Right cardiac atrium (tissue), 5 donors: ENCODE results near the gene USP17L29. TPM values are rescaled to one million over a fixed set of nuclear protein-coding genes. Genes with fewer than 3 reads are reported as not detected.
A peak's percentile ranks its signal among the peaks of the same experiment; 100 is the strongest.
"Not testable (repeated sequence)": the region's sequence is repeated elsewhere in the genome, so short reads cannot be mapped to it uniquely, and the experiment has no call there.

ENCODE experiments used
- ATAC-seq, 2 donors: fragments of 200-7000 bp; cut with Tn5 transposase; one replicate each; pipeline versions ENCODE4 v1.8.0 to v1.9.1; 2020; ENCODE audit warnings: moderate library complexity in 2 of 2, mild to moderate bottlenecking in 1 of 2
- DNase-seq, 3 donors: peaks; one replicate each; pipeline ENCODE4 v3.0.0-alpha.2; 2020
- H3K27ac ChIP-seq: one replicate; pipeline ENCODE4 v1.5.1; 2013; ENCODE audit warnings: mild to moderate bottlenecking, low read length, control low read depth, moderate library complexity
- H3K27me3 ChIP-seq: one replicate; pipeline ENCODE4 v1.6.1; 2013; ENCODE audit not compliant: control insufficient read depth, insufficient read depth
- H3K4me1 ChIP-seq: one replicate; pipeline ENCODE4 v1.6.1; 2013; ENCODE audit warnings: low read length; ENCODE audit not compliant: control insufficient read depth, insufficient read depth
- H3K4me3 ChIP-seq: one replicate; pipeline ENCODE4 v1.5.1; 2013; ENCODE audit warnings: low read length, control low read depth
- H3K9me3 ChIP-seq: one replicate; pipeline ENCODE4 v1.6.1; 2013; ENCODE audit warnings: low read length; ENCODE audit not compliant: control insufficient read depth
- WGBS: extraction: QIAGEN DNeasy Blood & Tissue Kit; methylation state at CpG from one replicate; pipeline ENCODE4 v1.1.7; 2013; 5-methylcytosine and 5-hydroxymethylcytosine counted together
- intact Hi-C, 4 donors: fragments of 100-400 bp; cut with DNase I; formaldehyde crosslinking; loops; one replicate each; pipeline versions ENCODE4 v1.11.0 to v1.14.0; 2022 to 2023
- polyA plus RNA-seq: library from polyadenylated mRNA; stranded (reverse); fragments of 200-250 nt; gene quantifications from one replicate; pipeline ENCODE4 v1.2.3, GENCODE V29; 2013
- total RNA-seq, 4 donors: library from RNA; stranded (reverse); fragmentation: NEBNext Ultra II Directional; extraction: Animal tissue kit (Norgen Biotek cat#: 25700); gene quantifications; one replicate each; pipeline ENCODE4 v1.2.1, GENCODE V29; 2021
- donor health status: healthy with polysubstance abuse.
- donor health status: DM: no; HTN: yes; CAD: no.
- donor health status: DM: no; HTN: no; CAD: no.
- donor health status: DM: no; HTN: yes; CAD: no; lungs with severe emphysema.
- donor health status: DM: yes; HTN: yes; CAD: no.

Gene USP17L29
- total and polyA plus RNA-seq, 5 donors: not detected

DNA sequence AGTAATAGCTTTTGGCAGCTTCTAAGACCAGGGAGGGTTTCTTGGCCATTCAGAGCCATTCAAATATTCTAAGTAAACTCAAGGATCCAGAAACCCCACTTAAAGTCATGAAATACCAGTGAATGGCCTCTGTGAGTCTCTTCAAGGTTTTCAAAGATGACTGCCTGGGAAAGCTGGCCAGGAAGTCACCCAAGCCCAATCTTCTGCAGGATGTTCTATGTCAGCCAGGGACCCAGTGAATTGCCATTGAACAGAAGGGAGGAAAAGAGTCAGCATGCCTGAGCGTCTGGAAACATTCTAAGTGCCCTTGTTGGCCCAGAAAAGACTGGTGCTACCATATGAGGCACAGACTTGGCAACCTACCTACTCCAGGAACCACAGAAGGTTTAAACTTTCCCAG is 26.4 kb downstream of the USP17L29 start:
- H3K9me3 ChIP-seq, H3K27me3 ChIP-seq, H3K4me1 ChIP-seq, H3K27ac ChIP-seq, H3K4me3 ChIP-seq, ATAC-seq, intact Hi-C loops, DNase-seq: not testable (repeated sequence)
- 51% methylated on average over 1 of the region's 1 CpG for WGBS

DNA sequence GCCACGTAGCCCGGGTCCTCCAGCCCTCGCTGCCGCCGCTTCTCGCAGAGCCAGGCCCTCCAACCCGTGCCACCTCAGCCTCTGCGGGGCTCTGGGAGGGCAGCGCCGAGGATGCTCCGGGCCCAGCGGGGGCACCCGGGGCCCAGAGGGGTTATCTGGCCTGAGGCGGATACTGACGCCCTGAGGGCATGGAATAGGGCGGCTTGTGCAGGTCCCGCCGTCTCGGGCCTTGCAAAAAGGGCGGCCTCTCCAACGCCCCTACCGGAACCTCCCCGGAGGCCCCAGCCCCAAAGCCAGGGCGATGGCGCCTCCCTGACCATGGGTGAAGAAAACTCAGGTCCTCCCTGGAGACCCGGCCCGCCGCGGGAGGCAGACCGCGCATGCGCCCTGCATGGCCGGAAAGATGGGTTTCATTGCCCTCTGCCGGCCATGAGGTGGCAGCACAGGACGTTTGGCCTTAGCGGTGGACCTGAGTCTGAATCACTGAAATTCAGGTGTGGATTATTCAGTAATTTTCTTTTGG is 27.6 kb downstream of the USP17L29 start:
- H3K27me3 ChIP-seq, H3K27ac ChIP-seq, H3K9me3 ChIP-seq, intact Hi-C loops, H3K4me1 ChIP-seq: not testable (repeated sequence)
- DNase-seq: peak; percentile 25 to 85 (median 79)
- peak in 1 of 2 donors; percentile 55 for ATAC-seq
- 27% methylated on average over 36 of the region's 36 CpGs for WGBS
- peak overlapping the region; percentile 21 for H3K4me3 ChIP-seq

DNA sequence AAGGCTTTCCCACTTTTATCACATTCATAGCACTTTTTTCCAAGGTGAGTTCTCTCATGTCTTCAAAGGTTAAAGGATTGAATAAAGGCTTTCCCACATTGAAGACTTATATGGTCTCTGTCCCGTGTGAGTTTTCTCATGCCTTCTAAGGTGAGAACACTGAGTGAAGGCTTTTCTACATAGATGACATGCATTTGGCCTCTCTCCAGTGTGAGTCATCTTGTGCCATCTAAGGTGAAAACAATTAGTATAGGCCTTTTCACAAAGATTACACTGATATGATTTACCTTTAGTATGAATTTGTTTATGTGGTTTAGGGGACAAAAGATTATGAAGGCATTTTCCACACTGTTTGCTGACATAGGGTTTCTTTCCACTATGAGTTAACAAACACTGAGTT is 30.7 kb downstream of the USP17L29 start:
- Histone ChIP-seq H3K9me3 (no peaks in the 10 kb centered on the region), H3K27ac (no peak overlapping the region), H3K27me3 (no peaks in the 10 kb centered on the region), H3K4me1 (no peaks in the 10 kb centered on the region), H3K4me3 (no peak overlapping the region)
- intact Hi-C loops: no loop called here
- WGBS: 71% methylated on average over 1 of the region's 1 CpG
- no peak for ATAC-seq
- DNase-seq: no peak

DNA sequence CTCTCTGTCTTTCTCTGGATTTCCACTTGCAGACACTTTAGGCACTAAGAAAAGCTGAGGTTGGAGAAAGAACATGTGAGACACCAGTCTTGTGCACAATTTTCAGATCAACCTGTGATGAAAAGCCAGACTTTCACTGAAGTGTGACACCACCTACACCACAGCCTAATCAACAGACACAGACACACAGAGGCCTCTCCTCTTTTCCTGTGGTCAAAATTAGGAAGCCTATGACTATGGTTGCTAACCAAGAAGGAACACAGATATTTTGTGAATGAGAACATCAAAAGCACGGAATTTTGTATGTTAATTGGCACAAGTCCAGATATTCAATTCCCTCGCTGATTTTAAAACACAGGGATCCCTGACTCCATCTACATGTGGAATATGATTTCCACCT is 35.6 kb downstream of the USP17L29 start:
- WGBS: 45% methylated on average over 2 of the region's 2 CpGs
- H3K4me1 ChIP-seq: not testable (repeated sequence)

More for the DNA sequence above, 35.6 kb downstream of the USP17L29 start:
- intact Hi-C loops, ATAC-seq, H3K4me3 ChIP-seq, H3K9me3 ChIP-seq, H3K27me3 ChIP-seq, H3K27ac ChIP-seq, DNase-seq: not testable (repeated sequence)

Other genes with a start within 250 kb of the USP17L29 start
- not detected for gene FAM90A26, start 183.2 kb upstream of the USP17L29 start, total RNA-seq
- gene FAM90A26, start 183.2 kb upstream of the USP17L29 start, polyA plus RNA-seq: not detected
- gene USP17L10, start 143.0 kb upstream of the USP17L29 start, total RNA-seq: not detected
- not detected for gene USP17L10, start 143.0 kb upstream of the USP17L29 start, polyA plus RNA-seq
- not detected for gene USP17L11, start 138.2 kb upstream of the USP17L29 start, total RNA-seq
- gene USP17L11, start 138.2 kb upstream of the USP17L29 start, polyA plus RNA-seq: not detected
- gene USP17L12, start 133.5 kb upstream of the USP17L29 start, total RNA-seq: not detected
- not detected for gene USP17L12, start 133.5 kb upstream of the USP17L29 start, polyA plus RNA-seq
- gene USP17L13, start 128.7 kb upstream of the USP17L29 start, total RNA-seq: not detected
- gene USP17L13, start 128.7 kb upstream of the USP17L29 start, polyA plus RNA-seq: not detected
- gene USP17L15, start 119.3 kb upstream of the USP17L29 start, total RNA-seq: not detected
- not detected for gene USP17L15, start 119.3 kb upstream of the USP17L29 start, polyA plus RNA-seq
- gene USP17L17, start 109.8 kb upstream of the USP17L29 start, total RNA-seq: not detected
- not detected for gene USP17L17, start 109.8 kb upstream of the USP17L29 start, polyA plus RNA-seq
- not detected for gene USP17L18, start 105.0 kb upstream of the USP17L29 start, total RNA-seq
- gene USP17L18, start 105.0 kb upstream of the USP17L29 start, polyA plus RNA-seq: not detected
- gene USP17L19, start 100.3 kb upstream of the USP17L29 start, total RNA-seq: not detected
- not detected for gene USP17L19, start 100.3 kb upstream of the USP17L29 start, polyA plus RNA-seq
- not detected for gene USP17L20, start 95.5 kb upstream of the USP17L29 start, total RNA-seq
- not detected for gene USP17L20, start 95.5 kb upstream of the USP17L29 start, polyA plus RNA-seq
- not detected for gene USP17L21, start 90.8 kb upstream of the USP17L29 start, total RNA-seq
- gene USP17L21, start 90.8 kb upstream of the USP17L29 start, polyA plus RNA-seq: not detected
- gene USP17L22, start 86.0 kb upstream of the USP17L29 start, total RNA-seq: not detected
- not detected for gene USP17L22, start 86.0 kb upstream of the USP17L29 start, polyA plus RNA-seq
- not detected for gene USP17L24, start 28.5 kb upstream of the USP17L29 start, total RNA-seq
- gene USP17L24, start 28.5 kb upstream of the USP17L29 start, polyA plus RNA-seq: not detected
- gene USP17L25, start 23.7 kb upstream of the USP17L29 start, total RNA-seq: not detected
- gene USP17L25, start 23.7 kb upstream of the USP17L29 start, polyA plus RNA-seq: not detected
- gene USP17L26, start 19.0 kb upstream of the USP17L29 start, total RNA-seq: not detected
- gene USP17L26, start 19.0 kb upstream of the USP17L29 start, polyA plus RNA-seq: not detected
- gene USP17L5, start 14.2 kb upstream of the USP17L29 start, total RNA-seq: not detected
- gene USP17L5, start 14.2 kb upstream of the USP17L29 start, polyA plus RNA-seq: not detected
- gene USP17L27, start 9.5 kb upstream of the USP17L29 start, total RNA-seq: not detected
- not detected for gene USP17L27, start 9.5 kb upstream of the USP17L29 start, polyA plus RNA-seq
- gene USP17L28, start 4.7 kb upstream of the USP17L29 start, total RNA-seq: not detected
- not detected for gene USP17L28, start 4.7 kb upstream of the USP17L29 start, polyA plus RNA-seq
- not detected for gene USP17L30, start 9.5 kb downstream of the USP17L29 start, total RNA-seq
- gene USP17L30, start 9.5 kb downstream of the USP17L29 start, polyA plus RNA-seq: not detected
- gene DEFB131A, start 90.8 kb downstream of the USP17L29 start, total RNA-seq: not detected
- not detected for gene DEFB131A, start 90.8 kb downstream of the USP17L29 start, polyA plus RNA-seq